HCT116 (cell line): Measurements from ENCODE around the gene SLC45A2. TPM values are rescaled to one million over a fixed set of nuclear protein-coding genes. Genes with fewer than 3 reads are reported as not detected.

ENCODE experiments used
- ATAC-seq: fragments of 200-7000 bp; cut with Tn5 transposase; 2 replicates; pipeline ENCODE4 v1.9.1; 2020; ENCODE audit warnings: mild to moderate bottlenecking, moderate library complexity
- BruUV-seq: library from RNA; stranded (reverse); fragments of 400-500 nt; replicated peaks from 2 replicates; lab custom pipeline; 2021; lab: Mats Ljungman, UMichigan
- CTCF ChIA-PET: fragments of 300-600 bp; sonication (Branson Sonifier 250); formaldehyde crosslinking; loops from one replicate; lab custom pipeline; 2021; ENCODE audit warnings: antibody characterized with exemption; lab: Charles Lee
- POLR2A ChIA-PET: fragments of 300-600, 350-600 bp; sonication (Branson Sonifier 250); formaldehyde crosslinking; loops from one replicate; lab custom pipeline; 2021; ENCODE audit warnings: antibody characterized with exemption; lab: Charles Lee
- RAD21 ChIA-PET, 2 experiments: fragments of 300-600 bp; sonication (Branson Sonifier 250); formaldehyde crosslinking; loops; one replicate each; lab custom pipeline; 2023; ENCODE audit warnings: low total read pairs in 2 of 2; ENCODE audit not compliant: uncharacterized antibody in 2 of 2, unreplicated experiment in 2 of 2, low non-redundant PET in 1 of 2; lab: Charles Lee
- DNase-seq: peaks from one replicate; pipeline ENCODE4 v3.0.0-alpha.2; 2010; ENCODE audit warnings: low read depth, low spot score
- H2AFZ ChIP-seq: fragments of 200-600 bp; shearing (Covaris generic), sonication (generic); 2 replicates; pipeline ENCODE4 v1.6.1; 2017; ENCODE audit warnings: low read depth, mixed run types, mixed read lengths, antibody characterized with exemption, low read length; ENCODE audit not compliant: poor library complexity, severe bottlenecking
- H3K27ac ChIP-seq: 2 replicates; pipeline ENCODE4 v1.5.1; 2012; ENCODE audit warnings: low read depth, low read length
- H3K27me3 ChIP-seq: fragments of 200-600 bp; sonication (generic); 2 replicates; pipeline ENCODE4 v1.6.1; 2016; ENCODE audit warnings: mixed run types, low read length, mixed read lengths; ENCODE audit not compliant: insufficient read depth
- H3K36me3 ChIP-seq, 2 experiments: fragments of 200-500 bp in 1 of 2; fragments of 200-600 bp in 1 of 2; sonication (Bioruptor generic) in 1 of 2; sonication (generic) in 1 of 2; 2 replicates each; pipeline versions ENCODE4 v1.5.1 to v1.6.1; 2014 to 2016; ENCODE audit warnings: low read length in 2 of 2, inconsistent platforms in 1 of 2, mixed read lengths in 1 of 2, mixed run types in 1 of 2; ENCODE audit not compliant: insufficient read depth in 2 of 2, control insufficient read depth in 1 of 2
- H3K4me1 ChIP-seq, 2 experiments: fragments of 200-600 bp in 1 of 2; sonication (generic) in 1 of 2; 2 replicates each; pipeline versions ENCODE4 v1.5.1 to v1.6.1; 2012 to 2017; ENCODE audit warnings: low read length in 2 of 2, inconsistent platforms in 1 of 2, mild to moderate bottlenecking in 1 of 2, mixed read lengths in 1 of 2, mixed run types in 1 of 2, moderate library complexity in 1 of 2; ENCODE audit not compliant: insufficient read depth in 2 of 2, control insufficient read depth in 1 of 2
- H3K4me2 ChIP-seq: fragments of 200-600 bp; sonication (generic); 2 replicates; pipeline ENCODE4 v1.6.1; 2017; ENCODE audit warnings: mixed run types, low read length, mixed read lengths
- H3K4me3 ChIP-seq, 2 experiments: fragments of 200-600 bp in 1 of 2; sonication (generic) in 1 of 2; replicated peaks in 1 of 2; 2 replicates each; pipeline ENCODE4 v1.5.1; 2011 to 2016; ENCODE audit warnings: low read length in 2 of 2, control low read depth in 1 of 2, low read depth in 1 of 2, mild to moderate bottlenecking in 1 of 2, mixed read lengths in 1 of 2, mixed run types in 1 of 2
- H3K79me2 ChIP-seq: fragments of 200-600 bp; sonication (generic); 2 replicates; pipeline ENCODE4 v1.6.1; 2017; ENCODE audit warnings: mild to moderate bottlenecking, mixed run types, low read length, moderate library complexity, mixed read lengths; ENCODE audit not compliant: insufficient read depth
- H3K9ac ChIP-seq: fragments of 200-600 bp; sonication (generic); 2 replicates; pipeline ENCODE4 v1.6.1; 2016; ENCODE audit warnings: low read length, mixed read lengths
- H3K9me2 ChIP-seq: fragments of 200-600 bp; sonication (generic), shearing (Covaris generic); 2 replicates; pipeline ENCODE4 v1.6.1; 2017; ENCODE audit warnings: mixed run types, mild to moderate bottlenecking, moderate library complexity; ENCODE audit not compliant: insufficient read depth
- H3K9me3 ChIP-seq, 2 experiments: fragments of 200-500 bp in 1 of 2; fragments of 200-600 bp in 1 of 2; sonication (Bioruptor generic) in 1 of 2; sonication (generic) in 1 of 2; 2 replicates each; pipeline ENCODE4 v1.6.1; 2014 to 2017; ENCODE audit warnings: low read length in 2 of 2, mixed read lengths in 2 of 2, inconsistent platforms in 1 of 2, low read depth in 1 of 2, mild to moderate bottlenecking in 1 of 2, mixed run types in 1 of 2, moderate library complexity in 1 of 2; ENCODE audit not compliant: control insufficient read depth in 1 of 2, insufficient read depth in 1 of 2
- H4K20me1 ChIP-seq: fragments of 200-600 bp; sonication (generic), shearing (Covaris generic); 2 replicates; pipeline ENCODE4 v1.6.1; 2017; ENCODE audit warnings: mixed run types, mild to moderate bottlenecking, moderate library complexity; ENCODE audit not compliant: insufficient read depth
- ATF3 ChIP-seq: IDR thresholded peaks from 2 replicates; pipeline ENCODE4 v1.6.1; 2012
- CBX3 ChIP-seq: IDR thresholded peaks from 2 replicates; pipeline ENCODE4 v1.6.1; 2012; ENCODE audit warnings: low read depth
- CEBPB ChIP-seq: IDR thresholded peaks from 2 replicates; pipeline ENCODE4 v1.6.1; 2012; ENCODE audit warnings: low read depth
- CTCF ChIP-seq, 3 experiments: fragments of 200-600 bp in 1 of 3; sonication (generic) in 1 of 3; IDR thresholded peaks in 2 of 3; conservative IDR thresholded peaks in 1 of 3; 2 replicates each; pipeline ENCODE4 v1.5.1; 2012 to 2017; ENCODE audit warnings: low read depth in 2 of 3, low read length in 2 of 3, antibody characterized with exemption in 1 of 3, borderline replicate concordance in 1 of 3, control low read depth in 1 of 3, mild to moderate bottlenecking in 1 of 3, mixed read lengths in 1 of 3, mixed run types in 1 of 3, moderate library complexity in 1 of 3; ENCODE audit not compliant: insufficient read depth in 1 of 3
- EGR1 ChIP-seq: IDR thresholded peaks from 2 replicates; pipeline ENCODE4 v1.6.1; 2012; ENCODE audit warnings: low read depth
- EZH2 ChIP-seq: fragments of 200-600 bp; sonication (generic); IDR thresholded peaks from 2 replicates; pipeline ENCODE4 v1.6.1; 2017; ENCODE audit warnings: antibody characterized with exemption, mixed run types
- EZH2phosphoT487 ChIP-seq: fragments of 200-600 bp; IDR thresholded peaks from 2 replicates; pipeline ENCODE4 v1.6.1; 2018; ENCODE audit warnings: antibody characterized with exemption, borderline replicate concordance
- FOSL1 ChIP-seq: IDR thresholded peaks from 2 replicates; pipeline ENCODE4 v1.6.1; 2012; ENCODE audit warnings: low read depth
- JUND ChIP-seq: IDR thresholded peaks from 2 replicates; pipeline ENCODE4 v1.6.1; 2012
- MAX ChIP-seq: IDR thresholded peaks from 2 replicates; pipeline ENCODE4 v1.6.1; 2012
- POLR2A ChIP-seq: IDR thresholded peaks from 2 replicates; pipeline ENCODE4 v1.7.0; 2011; ENCODE audit warnings: borderline replicate concordance; ENCODE audit not compliant: insufficient read depth, insufficient read length; ENCODE audit errors: extremely low read depth
- POLR2AphosphoS5 ChIP-seq: IDR thresholded peaks from 2 replicates; pipeline ENCODE4 v1.6.1; 2011; ENCODE audit warnings: mild to moderate bottlenecking, low read depth, low read length, moderate library complexity
- RAD21 ChIP-seq: IDR thresholded peaks from 2 replicates; pipeline ENCODE4 v1.6.1; 2012; ENCODE audit warnings: low read depth, mild to moderate bottlenecking
- REST ChIP-seq: IDR thresholded peaks from 2 replicates; pipeline ENCODE4 v1.6.1; 2012; ENCODE audit warnings: low read depth
- SIN3A ChIP-seq: IDR thresholded peaks from 2 replicates; pipeline ENCODE4 v1.6.1; 2012; ENCODE audit warnings: low read depth
- SP1 ChIP-seq: IDR thresholded peaks from 2 replicates; pipeline ENCODE4 v1.6.1; 2012; ENCODE audit warnings: low read depth
- SRF ChIP-seq: IDR thresholded peaks from 2 replicates; pipeline ENCODE4 v1.6.1; 2012; ENCODE audit warnings: low read depth
- TCF7L2 ChIP-seq: IDR thresholded peaks from 2 replicates; pipeline ENCODE4 v1.7.0; 2011; ENCODE audit warnings: borderline replicate concordance, inconsistent platforms; ENCODE audit not compliant: insufficient read depth, insufficient read length; ENCODE audit errors: extremely low read depth
- YY1 ChIP-seq: IDR thresholded peaks from 2 replicates; pipeline ENCODE4 v1.6.1; 2011; ENCODE audit warnings: low read length, low read depth, moderate library complexity, mild to moderate bottlenecking; ENCODE audit not compliant: insufficient replicate concordance; ENCODE audit errors: extremely low read depth
- ZNF274 ChIP-seq: fragments of 200-500 bp; sonication (Bioruptor generic); IDR thresholded peaks from 2 replicates; pipeline ENCODE4 v1.6.1; 2014; ENCODE audit warnings: mild to moderate bottlenecking, low read depth, low read length, inconsistent platforms
- intact Hi-C: fragments of 100-400 bp; cut with micrococcal nuclease; formaldehyde crosslinking; loops from 2 replicates; pipeline ENCODE4 v1.10.0; 2022
- total RNA-seq: library from RNA; stranded (reverse); gene quantifications from one replicate; pipeline ENCODE4 v1.2.1, GENCODE V29; 2021; ENCODE audit not compliant: unreplicated experiment

The SLC45A2 gene
- total RNA-seq, 1 experiment from 2014 or later, result not detected

- intact Hi-C loops, result no loop called here
These were observed 43.4 kb downstream of the SLC45A2 start for GRCh38 chr5:33941090-33941489.

More at GRCh38 chr5:33941090-33941489, 43.4 kb downstream of the SLC45A2 start:
- POLR2A ChIA-PET, result no interaction called here
- no peak for DNase-seq
- no peak overlapping the region for H2AFZ ChIP-seq
- no peak overlapping the region for H3K27ac ChIP-seq
- H4K20me1 ChIP-seq, result no peaks in the 10 kb centered on the region
- no peak for ATAC-seq
- no peak overlapping the region for H3K4me2 ChIP-seq
- no peaks in the 10 kb centered on the region for H3K36me3 ChIP-seq
- no peaks in the 10 kb centered on the region for H3K79me2 ChIP-seq
- H3K4me3 ChIP-seq, result no peak overlapping the region
- RAD21 ChIA-PET, result no interaction called here
- no peak overlapping the region for H3K9ac ChIP-seq
- BruUV-seq, result no TSS peak
- peaks cover 52% of the 10 kb centered on the region for H3K27me3 ChIP-seq
- no peak for TF ChIP-seq TCF7L2
- no peak for TF ChIP-seq POLR2AphosphoS5
- no peak for TF ChIP-seq ZNF274
- TF ChIP-seq CBX3, result no peak
- no peak for TF ChIP-seq CTCF (IDR thresholded peaks at IDR 0.05 in 2 of 3, conservative IDR thresholded peaks at IDR 0.05 in 1 of 3; ENCODE audit: borderline replicate concordance in 1 of 3, insufficient read depth in 1 of 3, low read depth in 2 of 3, low read length in 2 of 3)
- TF ChIP-seq SP1, result no peak
- no peak for TF ChIP-seq POLR2A
- no peak for TF ChIP-seq EZH2
- no peak for TF ChIP-seq RAD21
- TF ChIP-seq MAX, result no peak
- no peak for TF ChIP-seq REST
- no peak for TF ChIP-seq SIN3A
- no peak for TF ChIP-seq JUND
- no peak for TF ChIP-seq EZH2phosphoT487
- no peak for TF ChIP-seq YY1
- no peak for TF ChIP-seq CEBPB
- TF ChIP-seq FOSL1, result no peak
- no peak for TF ChIP-seq EGR1
- no peak for TF ChIP-seq SRF
- no peak for TF ChIP-seq ATF3
- no peaks in the 10 kb centered on the region for H3K9me2 ChIP-seq
- no peaks in the 10 kb centered on the region for H3K9me3 ChIP-seq
- H3K4me1 ChIP-seq, result no peaks in the 10 kb centered on the region
- CTCF ChIA-PET, result no interaction called here
